ENCODE data around the gene AFP.

AFP gene

DNA sequence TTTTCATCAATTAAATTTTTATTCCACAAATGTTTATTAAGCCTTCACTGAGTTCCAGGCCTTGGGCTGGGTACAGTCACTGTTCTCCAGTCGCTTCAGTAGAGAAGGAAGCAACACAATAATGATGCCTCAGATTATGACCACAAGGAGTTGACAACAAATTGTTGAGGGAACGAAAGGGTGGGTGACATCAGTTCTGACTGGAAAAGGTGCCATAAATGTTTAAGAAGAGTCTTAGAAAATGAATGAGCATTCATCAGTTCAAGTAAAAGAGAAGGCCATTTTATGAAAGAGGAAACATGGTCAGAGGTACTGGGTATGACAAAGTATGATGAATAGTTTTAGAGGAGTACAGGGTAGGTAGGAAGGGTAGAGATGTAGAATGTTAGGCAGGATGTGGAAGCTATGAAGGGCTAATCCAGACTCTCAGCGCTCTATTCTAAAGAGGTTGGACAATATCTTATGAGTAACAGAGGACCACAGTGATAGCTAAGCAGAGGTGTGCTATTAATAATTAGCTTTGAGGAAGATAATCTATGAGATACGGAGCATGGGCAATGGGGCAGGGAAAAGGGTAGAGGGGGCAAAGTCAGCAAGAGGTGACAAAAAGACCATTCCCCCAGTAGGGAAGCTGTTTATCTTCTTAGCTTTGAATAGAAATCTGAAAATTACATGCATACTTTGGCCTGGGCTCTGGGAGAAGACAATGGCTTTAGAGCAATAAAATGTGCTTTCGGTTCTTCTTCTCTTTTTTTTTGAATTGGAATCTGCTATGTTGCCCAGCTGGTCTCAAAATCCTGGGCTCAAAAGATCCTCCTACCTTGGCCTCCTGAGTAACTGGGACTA is 20.4 kb downstream of the AFP start:
- no peak for DNase-seq
- H3K9me3 ChIP-seq (ENCODE audit: severe bottlenecking) = no peaks in the 10 kb centered on the region
- no peaks in the 10 kb centered on the region for H3K27me3 ChIP-seq (ENCODE audit: insufficient read depth, low read depth, severe bottlenecking)

DNA sequence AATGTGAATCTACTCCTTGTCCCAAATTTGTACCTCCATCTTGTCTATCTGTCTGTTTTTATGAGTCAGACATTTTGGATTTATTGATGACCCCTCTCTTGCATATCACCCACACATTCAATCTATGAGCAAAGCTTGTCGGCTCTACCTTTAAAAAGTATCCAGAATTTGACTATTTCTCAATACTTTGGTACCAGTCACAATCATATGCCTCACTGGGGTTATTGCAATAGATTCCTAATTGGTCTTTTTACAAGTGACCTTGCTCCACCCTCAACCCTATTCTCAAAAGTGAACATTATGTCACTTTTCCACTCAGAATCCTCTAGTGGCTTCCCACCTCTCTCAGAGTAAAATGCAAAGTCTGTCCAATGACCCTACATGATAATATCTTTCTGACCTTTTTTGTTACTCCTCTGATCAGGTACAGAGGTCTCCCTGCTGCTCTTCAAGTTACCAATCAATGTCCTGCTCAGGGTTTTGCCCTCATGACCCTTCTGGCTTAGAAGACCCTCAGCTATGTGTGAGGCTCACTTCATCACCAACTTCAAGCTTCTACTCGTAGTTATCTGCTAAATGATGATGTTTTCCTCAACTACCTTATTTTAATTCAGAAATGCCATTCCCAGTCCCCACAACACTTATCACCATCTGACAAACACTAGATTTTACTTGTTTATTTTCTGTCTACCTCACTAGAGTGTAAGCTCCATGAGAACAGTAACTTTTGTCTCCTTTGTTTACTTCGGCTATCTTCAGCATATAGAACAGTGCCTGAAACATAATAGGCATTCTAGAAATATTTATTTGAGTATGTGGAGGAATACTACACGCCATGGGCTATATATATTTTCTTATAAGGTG is 22.4 kb downstream of the AFP start:
- Histone ChIP-seq H3K27ac (no peak overlapping the region), H3K9me3 (ENCODE audit: severe bottlenecking) (no peaks in the 10 kb centered on the region), H3K4me3 (ENCODE audit: low read depth, low read length) (no peak overlapping the region), H3K27me3 (ENCODE audit: insufficient read depth, low read depth, severe bottlenecking) (no peaks in the 10 kb centered on the region), H3K36me3 (no peaks in the 10 kb centered on the region)
- no peak for DNase-seq
- TF ChIP-seq, protein P1, sequence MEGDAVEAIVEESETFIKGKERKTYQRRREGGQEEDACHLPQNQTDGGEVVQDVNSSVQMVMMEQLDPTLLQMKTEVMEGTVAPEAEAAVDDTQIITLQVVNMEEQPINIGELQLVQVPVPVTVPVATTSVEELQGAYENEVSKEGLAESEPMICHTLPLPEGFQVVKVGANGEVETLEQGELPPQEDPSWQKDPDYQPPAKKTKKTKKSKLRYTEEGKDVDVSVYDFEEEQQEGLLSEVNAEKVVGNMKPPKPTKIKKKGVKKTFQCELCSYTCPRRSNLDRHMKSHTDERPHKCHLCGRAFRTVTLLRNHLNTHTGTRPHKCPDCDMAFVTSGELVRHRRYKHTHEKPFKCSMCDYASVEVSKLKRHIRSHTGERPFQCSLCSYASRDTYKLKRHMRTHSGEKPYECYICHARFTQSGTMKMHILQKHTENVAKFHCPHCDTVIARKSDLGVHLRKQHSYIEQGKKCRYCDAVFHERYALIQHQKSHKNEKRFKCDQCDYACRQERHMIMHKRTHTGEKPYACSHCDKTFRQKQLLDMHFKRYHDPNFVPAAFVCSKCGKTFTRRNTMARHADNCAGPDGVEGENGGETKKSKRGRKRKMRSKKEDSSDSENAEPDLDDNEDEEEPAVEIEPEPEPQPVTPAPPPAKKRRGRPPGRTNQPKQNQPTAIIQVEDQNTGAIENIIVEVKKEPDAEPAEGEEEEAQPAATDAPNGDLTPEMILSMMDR (IDR thresholded peaks at IDR 0.05; ENCODE audit: low read depth, low read length) = no peak

More for the DNA sequence above, 20.4 kb downstream of the AFP start:
- Histone ChIP-seq H3K4me3 (ENCODE audit: low read depth, low read length) (no peak overlapping the region), H3K27ac (no peak overlapping the region), H3K36me3 (no peaks in the 10 kb centered on the region)
- TF ChIP-seq, protein P1 (IDR thresholded peaks at IDR 0.05; ENCODE audit: low read depth, low read length) = no peak

DNA sequence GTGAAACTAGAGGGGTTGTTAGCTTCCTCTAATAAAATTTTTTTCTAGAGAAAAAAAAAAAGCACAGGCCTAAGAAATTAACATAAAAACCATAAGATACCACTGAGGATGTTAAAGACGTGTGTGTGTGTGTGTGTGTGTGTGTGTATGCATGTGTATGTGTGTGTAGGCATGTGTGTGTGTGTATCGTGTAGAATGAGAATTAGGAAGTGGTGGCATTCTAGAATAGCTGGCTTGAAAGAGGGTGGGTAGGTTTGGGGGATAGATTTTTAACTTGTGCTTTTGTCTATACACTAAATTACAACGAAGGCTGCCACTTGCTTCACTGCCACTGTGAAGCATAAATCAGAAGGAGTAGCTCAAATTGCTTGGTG is 23.0 kb downstream of the AFP start:
- H3K27me3 ChIP-seq (ENCODE audit: insufficient read depth, low read depth, severe bottlenecking) = no peaks in the 10 kb centered on the region
- no peak overlapping the region for H3K27ac ChIP-seq
- no peak overlapping the region for H3K4me3 ChIP-seq (ENCODE audit: low read depth, low read length)
- DNase-seq = no peak
- TF ChIP-seq, protein P1 (IDR thresholded peaks at IDR 0.05; ENCODE audit: low read depth, low read length) = no peak
- no peaks in the 10 kb centered on the region for H3K9me3 ChIP-seq (ENCODE audit: severe bottlenecking)
- no peaks in the 10 kb centered on the region for H3K36me3 ChIP-seq

DNA sequence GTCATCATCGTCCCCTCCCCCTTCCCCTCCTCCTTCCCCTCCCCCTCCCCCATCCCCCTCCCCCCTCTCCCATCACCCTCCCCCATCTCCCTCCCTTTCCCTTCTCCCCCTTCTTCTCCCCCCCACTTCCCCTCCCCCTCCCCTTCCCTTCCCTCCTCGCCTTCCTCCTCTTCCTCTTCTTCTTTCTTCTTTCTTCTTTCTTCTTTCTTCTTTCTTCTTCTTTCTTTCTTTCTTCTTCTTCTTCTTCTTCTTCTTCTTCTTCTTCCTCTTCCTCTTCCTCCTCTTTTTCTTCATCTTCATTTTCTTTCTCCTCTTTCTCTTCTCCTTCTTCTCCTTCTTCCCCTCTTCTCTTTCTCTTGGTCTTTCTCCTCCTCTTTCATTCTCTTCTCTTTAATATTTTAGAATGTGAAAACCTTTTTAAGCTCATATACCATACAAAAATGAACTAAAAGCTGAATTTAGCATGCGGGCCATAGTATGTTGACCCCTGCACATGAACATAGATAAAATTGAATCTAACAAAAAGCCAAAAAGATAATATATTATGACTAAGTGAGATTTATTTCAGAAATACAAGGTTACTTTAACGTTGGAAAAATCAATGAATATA is 25.0 kb downstream of the AFP start:
- Histone ChIP-seq H3K27me3 (ENCODE audit: insufficient read depth, low read depth, severe bottlenecking) (no peaks in the 10 kb centered on the region), H3K4me3 (ENCODE audit: low read depth, low read length) (no peak overlapping the region), H3K36me3 (no peaks in the 10 kb centered on the region), H3K9me3 (ENCODE audit: severe bottlenecking) (no peaks in the 10 kb centered on the region), H3K27ac (no peak overlapping the region)
- TF ChIP-seq, protein P1 (IDR thresholded peaks at IDR 0.05; ENCODE audit: low read depth, low read length) = no peak
- no peak for DNase-seq

DNA sequence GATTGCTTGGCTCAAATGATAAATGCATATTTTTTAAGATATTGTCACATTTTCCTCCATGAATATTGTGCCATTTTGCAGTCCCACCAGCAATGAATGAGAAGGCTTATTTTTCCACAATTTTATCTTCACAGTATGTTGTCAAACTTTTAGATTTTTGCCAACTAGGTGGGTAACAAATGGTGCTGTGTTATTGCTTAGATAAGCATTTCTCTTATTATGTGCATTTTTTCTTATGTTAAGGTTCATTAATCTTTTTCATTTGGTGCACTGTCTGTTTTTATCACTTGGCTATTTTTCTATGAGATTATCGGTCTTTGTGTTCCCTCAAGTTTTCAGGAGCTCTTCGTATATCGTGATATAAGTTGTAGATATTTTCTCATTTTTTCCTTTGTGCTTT is 32.1 kb downstream of the AFP start:
- Histone ChIP-seq H3K36me3 (no peaks in the 10 kb centered on the region), H3K4me3 (ENCODE audit: low read depth, low read length) (no peak overlapping the region), H3K9me3 (ENCODE audit: severe bottlenecking) (no peaks in the 10 kb centered on the region), H3K27me3 (ENCODE audit: insufficient read depth, low read depth, severe bottlenecking) (no peaks in the 10 kb centered on the region), H3K27ac (no peak overlapping the region)
- no peak for DNase-seq
- TF ChIP-seq, protein P1 (IDR thresholded peaks at IDR 0.05; ENCODE audit: low read depth, low read length) = no peak

Data from WERI-Rb-1 (cell line).